Left ventricle myocardium inferior (tissue), 1 donor: ENCODE data around the gene PLSCR3. TPM values are rescaled to one million over a fixed set of nuclear protein-coding genes. Genes with fewer than 3 reads are reported as not detected.

Experiments used
- DNase-seq: peaks from one replicate; pipeline ENCODE4 v3.0.0-alpha.2; 2020
- H3K27ac ChIP-seq: fragments of 200-600 bp; replicated peaks from 2 replicates; pipeline ENCODE4 v1.8.0; 2021
- H3K27me3 ChIP-seq: fragments of 200-600 bp; 2 replicates; pipeline ENCODE4 v1.8.0; 2021; ENCODE audit warnings: low read depth
- H3K36me3 ChIP-seq: fragments of 200-600 bp; 2 replicates; pipeline ENCODE4 v1.8.0; 2021
- H3K4me1 ChIP-seq: fragments of 200-600 bp; 2 replicates; pipeline ENCODE4 v1.8.0; 2021
- H3K4me3 ChIP-seq: fragments of 200-600 bp; 2 replicates; pipeline ENCODE4 v1.8.0; 2021; ENCODE audit warnings: mild to moderate bottlenecking, moderate library complexity
- H3K9me3 ChIP-seq: fragments of 200-600 bp; replicated peaks from 2 replicates; pipeline ENCODE4 v1.8.0; 2021
- intact Hi-C: fragments of 100-400 bp; cut with micrococcal nuclease; formaldehyde crosslinking; loops from one replicate; pipeline ENCODE4 v1.11.0; 2022
- total RNA-seq: library from RNA; stranded (reverse); fragmentation: NEBNext Ultra II Directional; extraction: Animal tissue kit (Norgen Biotek cat#: 25700); gene quantifications from one replicate; pipeline ENCODE4 v1.2.1, GENCODE V29; 2021
- TF ChIP-seq, protein P1 (sequence below): fragments of 200-600 bp; IDR thresholded peaks from 2 replicates; pipeline ENCODE4 v1.8.0; 2021; ENCODE audit warnings: antibody characterized with exemption, mild to moderate bottlenecking, borderline replicate concordance
- donor health status: DM: no; HTN: yes; CAD: no; lungs with severe emphysema.

PLSCR3 gene
- total RNA-seq, 1 donor from 2014 or later = 20.1 TPM

DNA sequence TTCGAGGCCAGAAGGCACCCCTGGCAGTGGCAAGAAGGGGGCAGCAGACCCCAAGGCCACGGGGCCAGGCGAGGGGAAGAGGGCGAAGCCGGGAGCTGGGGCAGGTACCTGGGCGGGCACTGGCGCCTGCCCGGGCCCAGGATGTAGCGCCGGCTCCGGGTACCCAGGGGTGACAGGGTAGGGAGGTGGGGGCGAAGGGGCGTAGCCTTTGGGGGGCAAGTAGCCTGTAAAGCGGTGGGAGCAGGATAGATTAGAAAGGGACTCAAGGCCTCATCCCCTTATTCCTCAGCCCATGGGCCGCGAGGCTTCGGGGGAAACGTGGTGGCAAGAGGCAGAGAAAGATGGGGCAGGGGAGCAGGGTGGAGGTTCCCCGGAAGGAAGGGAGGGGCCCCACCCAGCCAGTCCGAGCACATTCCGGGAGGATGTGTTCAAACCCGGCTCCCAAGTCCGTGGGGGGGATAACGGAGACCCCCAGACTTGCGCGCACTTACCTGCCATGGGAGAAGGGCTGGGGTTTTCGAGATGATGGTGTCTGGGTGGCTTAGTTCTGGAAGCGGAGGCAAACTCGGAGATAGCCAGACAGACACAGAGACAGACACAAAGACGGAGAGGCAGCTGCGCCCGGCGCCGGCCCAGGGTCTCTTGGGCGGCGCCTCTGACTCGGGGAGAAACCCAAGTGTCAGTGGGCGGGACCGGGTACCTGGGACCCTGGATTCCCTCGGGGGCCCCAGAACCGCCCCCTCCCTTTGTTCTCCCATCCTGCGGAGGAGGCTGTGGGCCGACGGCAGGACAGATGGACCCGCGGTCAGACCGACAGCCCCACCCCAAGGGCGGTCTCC is 493 bp downstream of the PLSCR3 start:
- H3K27me3 ChIP-seq = no peaks in the 10 kb centered on the region
- peak overlapping the region; percentile 80 for H3K4me3 ChIP-seq
- peak; percentile 33 for DNase-seq
- intact Hi-C loops = no loop called here
- peaks cover 33% of the 10 kb centered on the region for H3K36me3 ChIP-seq
- peak overlapping the region; percentile 96 for H3K27ac ChIP-seq
- H3K4me1 ChIP-seq = peaks cover 43% of the 10 kb centered on the region
- H3K9me3 ChIP-seq = no peaks in the 10 kb centered on the region
- TF ChIP-seq, protein P1, sequence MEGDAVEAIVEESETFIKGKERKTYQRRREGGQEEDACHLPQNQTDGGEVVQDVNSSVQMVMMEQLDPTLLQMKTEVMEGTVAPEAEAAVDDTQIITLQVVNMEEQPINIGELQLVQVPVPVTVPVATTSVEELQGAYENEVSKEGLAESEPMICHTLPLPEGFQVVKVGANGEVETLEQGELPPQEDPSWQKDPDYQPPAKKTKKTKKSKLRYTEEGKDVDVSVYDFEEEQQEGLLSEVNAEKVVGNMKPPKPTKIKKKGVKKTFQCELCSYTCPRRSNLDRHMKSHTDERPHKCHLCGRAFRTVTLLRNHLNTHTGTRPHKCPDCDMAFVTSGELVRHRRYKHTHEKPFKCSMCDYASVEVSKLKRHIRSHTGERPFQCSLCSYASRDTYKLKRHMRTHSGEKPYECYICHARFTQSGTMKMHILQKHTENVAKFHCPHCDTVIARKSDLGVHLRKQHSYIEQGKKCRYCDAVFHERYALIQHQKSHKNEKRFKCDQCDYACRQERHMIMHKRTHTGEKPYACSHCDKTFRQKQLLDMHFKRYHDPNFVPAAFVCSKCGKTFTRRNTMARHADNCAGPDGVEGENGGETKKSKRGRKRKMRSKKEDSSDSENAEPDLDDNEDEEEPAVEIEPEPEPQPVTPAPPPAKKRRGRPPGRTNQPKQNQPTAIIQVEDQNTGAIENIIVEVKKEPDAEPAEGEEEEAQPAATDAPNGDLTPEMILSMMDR = no peak

DNA sequence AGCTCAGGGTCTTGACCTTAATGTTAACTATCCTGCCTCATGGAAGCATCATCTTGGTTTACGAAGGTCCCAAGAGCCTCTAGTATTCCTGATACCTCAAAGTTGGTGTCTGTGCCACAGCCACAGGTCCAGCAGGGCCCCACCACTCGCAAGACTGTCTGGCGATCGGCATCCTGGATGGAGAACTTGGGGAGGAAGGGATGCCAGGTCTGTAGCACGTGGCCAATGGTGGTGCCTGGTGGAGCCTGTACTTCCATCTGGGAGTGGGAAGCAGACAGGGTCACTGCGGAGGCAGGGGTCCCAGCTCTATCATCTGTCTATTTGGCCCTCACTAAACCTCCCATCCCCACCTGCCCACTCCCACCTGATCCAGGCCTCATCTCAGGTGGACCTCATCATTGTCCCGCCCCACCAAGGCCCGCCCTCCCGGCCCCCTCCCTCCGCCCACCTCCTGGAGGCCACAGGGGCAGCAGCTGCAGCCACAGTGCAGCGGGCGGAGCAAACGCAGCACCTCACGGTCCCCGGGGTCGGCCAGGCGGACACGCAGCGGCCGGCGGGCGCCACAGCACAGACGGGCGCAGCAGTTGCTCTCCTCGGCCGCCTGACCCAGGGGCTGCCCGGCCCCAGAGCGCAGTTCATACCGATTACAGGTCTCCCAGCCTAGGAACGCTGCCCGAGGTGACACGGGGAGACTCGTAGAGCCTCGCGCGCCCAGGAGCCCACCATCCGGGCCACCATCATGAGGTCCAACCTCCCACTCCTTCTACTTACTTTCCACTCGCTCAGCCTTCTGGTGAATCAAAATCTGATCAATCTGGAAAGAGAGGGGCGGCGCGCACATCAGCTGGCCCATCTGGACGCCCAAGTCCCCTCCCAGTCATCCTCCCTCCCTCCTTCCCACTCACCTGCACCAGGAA is 1.4 kb downstream of the PLSCR3 start:
- Histone ChIP-seq H3K9me3 (no peaks in the 10 kb centered on the region), H3K27me3 (no peaks in the 10 kb centered on the region), H3K4me1 (peaks cover 43% of the 10 kb centered on the region), H3K27ac (peak overlapping the region; percentile 96), H3K4me3 (peak overlapping the region; percentile 80), H3K36me3 (peaks cover 42% of the 10 kb centered on the region)
- DNase-seq = no peak
- TF ChIP-seq, protein P1 = no peak
- intact Hi-C loops = no loop called here

DNA sequence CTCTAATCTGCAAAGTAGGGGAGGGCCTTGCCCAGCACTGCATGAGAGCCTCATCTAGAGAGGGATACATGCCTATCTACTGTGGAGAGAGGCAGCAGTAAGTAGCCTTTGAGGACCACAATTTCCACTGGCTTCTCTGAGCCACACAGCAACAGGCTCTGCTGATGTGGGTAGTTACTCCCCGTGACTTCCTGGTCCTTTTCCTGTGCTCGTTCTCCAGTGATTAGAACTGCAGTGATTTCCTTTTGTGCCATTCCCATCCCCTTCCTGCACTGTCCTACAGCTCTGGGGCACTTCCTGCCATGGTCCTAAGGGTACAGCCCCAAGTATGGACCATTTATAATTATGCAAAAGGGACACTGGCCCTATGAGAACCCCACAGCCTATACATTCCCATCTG is 3.0 kb downstream of the PLSCR3 start:
- no peak for DNase-seq
- Histone ChIP-seq H3K27ac (peak overlapping the region; percentile 44), H3K9me3 (no peaks in the 10 kb centered on the region), H3K36me3 (peaks cover 42% of the 10 kb centered on the region), H3K27me3 (no peaks in the 10 kb centered on the region), H3K4me1 (peaks cover 43% of the 10 kb centered on the region), H3K4me3 (no peak overlapping the region)
- TF ChIP-seq, protein P1 = no peak
- intact Hi-C loops = no loop called here

DNA sequence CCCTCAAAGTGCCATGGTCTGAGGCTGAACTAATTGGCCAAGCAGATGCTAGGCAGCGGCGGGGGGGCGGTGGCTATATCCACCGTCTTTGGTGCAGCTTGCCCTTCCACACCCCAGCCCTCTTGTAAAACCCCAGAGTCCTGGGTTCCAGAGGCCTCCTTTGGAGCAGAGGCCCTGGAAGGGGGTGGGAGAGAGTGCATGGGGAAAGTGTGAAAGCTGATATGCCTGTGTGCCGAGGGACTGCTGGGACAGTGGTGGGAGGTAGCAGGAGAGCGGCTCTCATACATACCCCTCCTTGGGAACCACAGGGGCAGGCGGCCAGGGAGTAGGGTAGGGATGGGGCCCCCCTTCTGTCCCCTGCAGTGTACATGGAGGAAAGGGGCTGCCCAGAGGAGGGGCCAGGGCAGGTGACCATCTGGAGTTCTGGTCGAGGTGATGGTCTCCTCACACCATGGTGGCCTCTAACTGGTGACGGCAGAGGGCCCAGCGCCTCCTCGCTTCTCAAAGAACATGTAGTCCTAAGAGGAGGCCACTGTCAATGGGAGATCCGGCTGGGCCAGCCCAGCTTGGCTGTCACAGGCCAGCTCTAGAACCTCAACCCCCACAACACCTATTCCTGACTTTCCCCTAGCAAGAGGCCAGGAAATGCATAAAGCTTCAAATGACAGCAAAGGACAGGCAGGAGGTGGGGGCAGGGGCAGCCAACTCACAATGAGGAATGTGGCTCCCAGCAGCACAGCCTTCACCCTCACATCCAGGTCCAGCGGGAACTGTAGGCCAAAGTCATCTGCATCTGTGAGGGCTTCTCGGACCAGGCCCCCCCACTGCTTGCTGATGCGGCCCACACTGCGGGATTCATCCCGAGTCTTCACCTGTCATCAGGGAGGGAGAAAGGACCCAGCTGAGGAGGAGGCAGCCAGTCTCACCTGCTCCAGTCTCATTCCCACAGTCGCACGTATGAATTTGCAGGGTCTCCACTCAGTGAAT is 4.1 kb downstream of the PLSCR3 start:
- no peak overlapping the region for H3K4me3 ChIP-seq
- H3K4me1 ChIP-seq = peaks cover 41% of the 10 kb centered on the region
- H3K36me3 ChIP-seq = peaks cover 42% of the 10 kb centered on the region
- no peaks in the 10 kb centered on the region for H3K27me3 ChIP-seq
- TF ChIP-seq, protein P1 = no peak
- H3K9me3 ChIP-seq = no peaks in the 10 kb centered on the region
- DNase-seq = no peak
- intact Hi-C loops = no loop called here
- no peak overlapping the region for H3K27ac ChIP-seq
